Epithelial cell of esophagus (primary cell): ENCODE measurements around the gene STK25.

Experiments used
- DNase-seq: peaks from one replicate; pipeline ENCODE4 v3.0.0; 2010; ENCODE audit warnings: low read depth
- H3K4me3 ChIP-seq: 2 replicates; pipeline ENCODE4 v1.5.1; 2011; ENCODE audit warnings: mild to moderate bottlenecking, low read length, control low read depth
- CTCF ChIP-seq: IDR thresholded peaks from 2 replicates; pipeline ENCODE4 v1.5.1; 2011; ENCODE audit warnings: low read depth, mild to moderate bottlenecking, low read length, control low read depth, inconsistent platforms; ENCODE audit not compliant: insufficient read depth; ENCODE audit errors: missing control alignments

STK25 gene

GRCh38 chr2:241539616-241540374 is 31.4 kb upstream of the STK25 start:
- TF ChIP-seq CTCF = no peak
- DNase-seq = no peak
- H3K4me3 ChIP-seq = no peak overlapping the region

- no peak overlapping the region for H3K4me3 ChIP-seq
- DNase-seq = no peak
- TF ChIP-seq CTCF = no peak
Measured at GRCh38 chr2:241538838-241539615, 30.6 kb upstream of the STK25 start.

GRCh38 chr2:241535871-241536655 is 27.7 kb upstream of the STK25 start:
- TF ChIP-seq CTCF = no peak
- no peak overlapping the region for H3K4me3 ChIP-seq
- DNase-seq = peak; percentile 32

- no peak for TF ChIP-seq CTCF
- no peak overlapping the region for H3K4me3 ChIP-seq
- DNase-seq = no peak
Measured at GRCh38 chr2:241534701-241535375, 26.5 kb upstream of the STK25 start.

GRCh38 chr2:241534293-241534692 is 25.9 kb upstream of the STK25 start:
- H3K4me3 ChIP-seq = no peak overlapping the region
- no peak for DNase-seq
- TF ChIP-seq CTCF = no peak

- DNase-seq = no peak
- no peak overlapping the region for H3K4me3 ChIP-seq
- TF ChIP-seq CTCF = no peak
Measured at GRCh38 chr2:241532733-241533601, 24.6 kb upstream of the STK25 start.
